SH-SY5Y (cell line): ENCODE data around the gene OR2V2.

Experiments
- GATA2 ChIP-seq: IDR thresholded peaks from 2 replicates; pipeline ENCODE4 v1.6.1; 2011; ENCODE audit warnings: mild to moderate bottlenecking, low read depth, low read length
- GATA3 ChIP-seq: IDR thresholded peaks from 2 replicates; pipeline ENCODE4 v1.6.1; 2011; ENCODE audit warnings: low read depth, mild to moderate bottlenecking, low read length, moderate library complexity

- TF ChIP-seq GATA3: no peak
- no peak for TF ChIP-seq GATA2
These were observed 50.8 kb downstream of the OR2V2 start for GRCh38 chr5:181198106-181198685.
